Gastroesophageal sphincter (tissue), 4 donors: Measurements from ENCODE around the gene OGG1. TPM values are rescaled to one million over a fixed set of nuclear protein-coding genes. Genes with fewer than 3 reads are reported as not detected.

Experiments used
- ATAC-seq: fragments of 150-250 bp; one replicate; pipeline ENCODE4 v1.9.1; 2016; ENCODE audit warnings: mild to moderate bottlenecking, moderate library complexity
- H3K27ac ChIP-seq, 4 donors: fragments of 200-600 bp; sonication (generic) in 3 of 4; 1 replicate in 3 of 4; 2 replicates in 1 of 4; pipeline ENCODE4 v1.5.1; 2016 to 2019
- H3K27me3 ChIP-seq: fragments of 200-600 bp; sonication (generic); one replicate; pipeline ENCODE4 v1.5.1; 2019
- H3K36me3 ChIP-seq, 2 donors: fragments of 200-600 bp; sonication (generic); one replicate each; pipeline ENCODE4 v1.5.1; 2019; ENCODE audit warnings: control low read depth in 1 of 2
- H3K4me1 ChIP-seq, 3 donors: fragments of 200-600 bp; sonication (generic); 1 replicate in 2 of 3; 2 replicates in 1 of 3; pipeline ENCODE4 v1.5.1; 2016 to 2019; ENCODE audit warnings: control low read depth in 2 of 3
- H3K4me3 ChIP-seq, 2 donors: fragments of 200-600 bp; sonication (generic); one replicate each; pipeline ENCODE4 v1.5.1; 2019; ENCODE audit warnings: mild to moderate bottlenecking in 1 of 2, moderate library complexity in 1 of 2
- H3K9me3 ChIP-seq, 3 donors: fragments of 200-600 bp; sonication (generic); one replicate each; pipeline ENCODE4 v1.5.1; 2017 to 2019; ENCODE audit warnings: control low read depth in 2 of 3
- EP300 ChIP-seq: sonication (generic); formaldehyde crosslinking; IDR thresholded peaks from one replicate; pipeline ENCODE4 v1.6.1; 2017; ENCODE audit warnings: antibody characterized with exemption, mild to moderate bottlenecking
- POLR2A ChIP-seq, 2 donors: fragments of 450-650 bp; IDR thresholded peaks; one replicate each; pipeline ENCODE4 v1.6.1; 2017; ENCODE audit warnings: antibody characterized with exemption in 2 of 2, mild to moderate bottlenecking in 2 of 2, moderate library complexity in 1 of 2
- POLR2AphosphoS5 ChIP-seq: sonication (generic); formaldehyde crosslinking; IDR thresholded peaks from one replicate; pipeline ENCODE4 v1.6.1; 2017; ENCODE audit warnings: antibody characterized with exemption
- WGBS, 2 donors: methylation state at CpG; one replicate each; pipeline ENCODE4 v1.1.5; 2018; ENCODE audit warnings: low coverage in 1 of 2; 5-methylcytosine and 5-hydroxymethylcytosine counted together
- total RNA-seq, 4 donors: library from RNA; depleted of rRNA; stranded (reverse); fragments of >200 nt; gene quantifications; one replicate each; pipeline ENCODE4 v1.1.0, GENCODE V29; 2016
- TF ChIP-seq, protein P1 (sequence below), 4 experiments: fragments of 200-600 bp in 2 of 4; fragments of 450-650 bp in 2 of 4; sonication (generic) in 1 of 4; IDR thresholded peaks; one replicate each; pipeline ENCODE4 v1.5.1; 2017 to 2019; ENCODE audit warnings: antibody characterized with exemption in 4 of 4, mild to moderate bottlenecking in 2 of 4, moderate library complexity in 2 of 4

The OGG1 gene
- total RNA-seq = 10 to 100 TPM; 22.1 to 33.8 (median 25.9) TPM

DNA sequence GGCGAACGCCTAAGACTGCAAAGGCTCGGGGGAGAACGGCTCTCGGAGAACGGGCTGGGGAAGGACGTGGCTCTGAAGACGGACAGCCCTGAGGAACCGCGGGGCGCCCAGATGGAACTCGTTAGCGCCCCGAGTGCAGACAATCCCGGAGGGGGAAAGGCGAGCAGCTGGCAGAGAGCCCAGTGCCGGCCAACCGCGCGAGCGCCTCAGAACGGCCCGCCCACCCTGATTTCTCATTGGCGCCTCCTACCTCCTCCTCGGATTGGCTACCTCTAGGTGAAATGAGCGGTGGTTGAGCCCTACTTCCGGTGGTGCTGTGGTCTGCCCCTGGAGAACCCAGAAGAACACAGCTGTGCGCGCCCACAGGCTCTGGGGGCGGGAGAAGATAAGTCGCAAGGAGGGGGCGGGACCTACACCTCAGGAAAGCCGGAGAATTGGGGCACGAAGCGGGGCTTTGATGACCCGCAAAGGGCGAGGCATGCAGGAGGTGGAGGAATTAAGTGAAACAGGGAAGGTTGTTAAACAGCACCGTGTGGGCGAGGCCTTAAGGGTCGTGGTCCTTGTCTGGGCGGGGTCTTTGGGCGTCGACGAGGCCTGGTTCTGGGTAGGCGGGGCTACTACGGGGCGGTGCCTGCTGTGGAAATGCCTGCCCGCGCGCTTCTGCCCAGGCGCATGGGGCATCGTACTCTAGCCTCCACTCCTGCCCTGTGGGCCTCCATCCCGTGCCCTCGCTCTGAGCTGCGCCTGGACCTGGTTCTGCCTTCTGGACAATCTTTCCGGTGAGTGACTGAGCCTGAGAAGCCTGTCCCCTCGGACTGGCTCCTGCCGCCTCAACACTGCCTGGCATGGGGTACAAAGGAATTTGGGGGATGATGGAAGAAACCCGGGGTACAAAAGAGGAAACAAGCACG is at the start of gene OGG1:
Gene OGG1, plus strand, starts transcription at position 308 of the 911 bp plus-strand sequence. Its CDS starts 335 bp downstream, at position 643.
- Histone ChIP-seq H3K4me1 (peaks cover 0 to 43% (median 14%) of the 10 kb centered on the region in 3 donors), H3K9me3 (no peaks in the 10 kb centered on the region), H3K27ac (peak within 1 kb of the TSS; percentile 54 to 97 (median 91)), H3K4me3 (peak within 1 kb of the TSS; percentile 50 to 60), H3K36me3 (peaks cover 0 to 78% of the 10 kb centered on the region in 2 donors), H3K27me3 (no peaks in the 10 kb centered on the region)
- 0 to 1% methylated on average over 19 to 22 of the region's 60 CpGs for WGBS, 2 donors
- TF ChIP-seq POLR2AphosphoS5 (no peak), POLR2A (IDR thresholded peaks at IDR 0.05) (peak; percentile 26 to 40), EP300 (no peak)
- TF ChIP-seq, protein P1, sequence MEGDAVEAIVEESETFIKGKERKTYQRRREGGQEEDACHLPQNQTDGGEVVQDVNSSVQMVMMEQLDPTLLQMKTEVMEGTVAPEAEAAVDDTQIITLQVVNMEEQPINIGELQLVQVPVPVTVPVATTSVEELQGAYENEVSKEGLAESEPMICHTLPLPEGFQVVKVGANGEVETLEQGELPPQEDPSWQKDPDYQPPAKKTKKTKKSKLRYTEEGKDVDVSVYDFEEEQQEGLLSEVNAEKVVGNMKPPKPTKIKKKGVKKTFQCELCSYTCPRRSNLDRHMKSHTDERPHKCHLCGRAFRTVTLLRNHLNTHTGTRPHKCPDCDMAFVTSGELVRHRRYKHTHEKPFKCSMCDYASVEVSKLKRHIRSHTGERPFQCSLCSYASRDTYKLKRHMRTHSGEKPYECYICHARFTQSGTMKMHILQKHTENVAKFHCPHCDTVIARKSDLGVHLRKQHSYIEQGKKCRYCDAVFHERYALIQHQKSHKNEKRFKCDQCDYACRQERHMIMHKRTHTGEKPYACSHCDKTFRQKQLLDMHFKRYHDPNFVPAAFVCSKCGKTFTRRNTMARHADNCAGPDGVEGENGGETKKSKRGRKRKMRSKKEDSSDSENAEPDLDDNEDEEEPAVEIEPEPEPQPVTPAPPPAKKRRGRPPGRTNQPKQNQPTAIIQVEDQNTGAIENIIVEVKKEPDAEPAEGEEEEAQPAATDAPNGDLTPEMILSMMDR (IDR thresholded peaks at IDR 0.05) = peak in 1 of 4 experiments; percentile 28
- ATAC-seq = peak; percentile 99

GRCh38 chr3:9700536-9700935 is 49.2 kb upstream of the OGG1 start:
- H3K36me3 ChIP-seq = peaks cover 0 to 76% of the 10 kb centered on the region in 2 donors
- no peak overlapping the region for H3K4me3 ChIP-seq
- no peak for ATAC-seq
- peaks cover 28% of the 10 kb centered on the region for H3K27me3 ChIP-seq
- H3K9me3 ChIP-seq = no peaks in the 10 kb centered on the region
- peaks cover 0 to 18% (median 11%) of the 10 kb centered on the region in 3 donors for H3K4me1 ChIP-seq
- TF ChIP-seq POLR2AphosphoS5 = no peak
- no peak for TF ChIP-seq POLR2A (IDR thresholded peaks at IDR 0.05)
- WGBS, 2 donors = 76% methylated on average over 2 of the region's 2 CpGs; no CpG with 5 or more reads in 1 of the 2 donors
- H3K27ac ChIP-seq = no peak overlapping the region

- TF ChIP-seq EP300 = no peak
- no peak for TF ChIP-seq POLR2AphosphoS5
- no peak for TF ChIP-seq POLR2A (IDR thresholded peaks at IDR 0.05)
- TF ChIP-seq, protein P1 (IDR thresholded peaks at IDR 0.05) = no peak
- peaks cover 0 to 18% (median 11%) of the 10 kb centered on the region in 3 donors for H3K4me1 ChIP-seq
- no peak for ATAC-seq
- peaks cover 32% of the 10 kb centered on the region for H3K27me3 ChIP-seq
- peaks cover 0 to 71% of the 10 kb centered on the region in 2 donors for H3K36me3 ChIP-seq
- H3K9me3 ChIP-seq = no peaks in the 10 kb centered on the region
- no peak overlapping the region for H3K27ac ChIP-seq
- 84 to 100% methylated on average over 3 to 5 of the region's 7 CpGs for WGBS, 2 donors
- H3K4me3 ChIP-seq = no peak overlapping the region
These were observed 48.7 kb upstream of the OGG1 start for GRCh38 chr3:9701006-9701405.

- TF ChIP-seq POLR2AphosphoS5 = no peak
- no peak for TF ChIP-seq POLR2A (IDR thresholded peaks at IDR 0.05)
- TF ChIP-seq EP300 = no peak
- TF ChIP-seq, protein P1 (IDR thresholded peaks at IDR 0.05) = no peak
- peaks cover 0 to 64% of the 10 kb centered on the region in 2 donors for H3K36me3 ChIP-seq
- H3K27me3 ChIP-seq = peaks cover 35% of the 10 kb centered on the region
- no peak overlapping the region for H3K4me3 ChIP-seq
- no peak for ATAC-seq
- H3K4me1 ChIP-seq = peaks cover 0 to 18% (median 11%) of the 10 kb centered on the region in 3 donors
- WGBS, 2 donors = 100% methylated on average over 1 of the region's 10 CpGs; no CpG with 5 or more reads in 1 of the 2 donors
- no peak overlapping the region for H3K27ac ChIP-seq
- no peaks in the 10 kb centered on the region for H3K9me3 ChIP-seq
These were observed 48.0 kb upstream of the OGG1 start for GRCh38 chr3:9701711-9702110.

DNA sequence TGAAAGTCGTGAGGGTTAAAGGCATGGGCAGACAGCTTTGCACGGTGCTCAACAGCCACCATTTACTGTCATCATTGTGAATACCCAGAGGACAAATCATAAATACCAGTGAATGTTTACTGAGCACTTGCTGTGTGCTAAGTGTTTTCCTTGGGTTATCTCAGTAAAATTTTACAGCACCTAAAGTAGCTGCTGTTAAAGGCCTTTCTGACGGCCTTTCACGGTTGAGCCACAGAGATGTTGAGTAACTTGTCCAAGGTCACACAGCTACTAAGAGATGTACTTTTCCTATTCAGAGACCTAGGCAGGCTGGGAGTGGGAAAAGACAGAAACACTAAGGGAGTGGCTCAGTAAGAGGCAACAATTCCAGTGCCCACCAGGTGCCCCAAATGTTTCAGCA is 46.5 kb upstream of the OGG1 start:
- no peak for TF ChIP-seq POLR2AphosphoS5
- TF ChIP-seq EP300 = no peak
- TF ChIP-seq, protein P1 (IDR thresholded peaks at IDR 0.05) = no peak
- TF ChIP-seq POLR2A (IDR thresholded peaks at IDR 0.05) = no peak
- H3K4me3 ChIP-seq = no peak overlapping the region
- H3K9me3 ChIP-seq = no peaks in the 10 kb centered on the region
- peaks cover 35% of the 10 kb centered on the region for H3K27me3 ChIP-seq
- peaks cover 0 to 49% of the 10 kb centered on the region in 2 donors for H3K36me3 ChIP-seq
- H3K4me1 ChIP-seq = peaks cover 0 to 18% (median 11%) of the 10 kb centered on the region in 3 donors
- no peak for ATAC-seq
- WGBS, 2 donors = 81 to 82% methylated on average over 2 to 3 of the region's 4 CpGs
- no peak overlapping the region for H3K27ac ChIP-seq
